ENCODE measurements around the gene SULT1C2.

The SULT1C2 gene

GRCh38 chr2:108260773-108261172 lies 27.9 kb upstream of the SULT1C2 start:
- DNase-seq, result no peak
- ChIA-PET CTCF (no interaction called here), POLR2A (no interaction called here)
- Histone ChIP-seq H3K9me3 (ENCODE audit: control extremely low read depth in 1 of 5, control insufficient read depth in 4 of 5, insufficient read depth in 2 of 5, low read depth in 1 of 5, low read length in 4 of 5) (peaks cover 0 to 1% (median 0%) of the 10 kb centered on the region in 5 experiments), H3K36me3 (ENCODE audit: control insufficient read depth in 4 of 4, insufficient read depth in 4 of 4, low read length in 3 of 4) (no peaks in the 10 kb centered on the region), H3K27me3 (replicated peaks in 2 of 5; ENCODE audit: control insufficient read depth in 4 of 5, insufficient read depth in 5 of 5, low read length in 4 of 5) (no peaks in the 10 kb centered on the region), H3K4me3 (ENCODE audit: control insufficient read depth in 1 of 7, extremely low read depth in 1 of 7, insufficient read depth in 4 of 7, low read depth in 2 of 7, low read length in 6 of 7) (no peak overlapping the region), H3K27ac (ENCODE audit: insufficient read depth in 1 of 2, low read depth in 1 of 2, low read length in 2 of 2, poor library complexity in 1 of 2, severe bottlenecking in 2 of 2) (no peak overlapping the region), H3K4me1 (ENCODE audit: control extremely low read depth in 1 of 4, control insufficient read depth in 4 of 4, insufficient read depth in 4 of 4, low read length in 3 of 4) (no peaks in the 10 kb centered on the region)
- no CpG with 5 or more reads among the region's 1 CpG for WGBS (ENCODE audit: insufficient coverage)

- ChIA-PET POLR2A (no interaction called here), CTCF (no interaction called here)
- no peaks in the 10 kb centered on the region for H3K27me3 ChIP-seq (replicated peaks in 2 of 5; ENCODE audit: control insufficient read depth in 4 of 5, insufficient read depth in 5 of 5, low read length in 4 of 5)
- peaks cover 0 to under 1% (median 0%) of the 10 kb centered on the region in 4 experiments for H3K4me1 ChIP-seq (ENCODE audit: control extremely low read depth in 1 of 4, control insufficient read depth in 4 of 4, insufficient read depth in 4 of 4, low read length in 3 of 4)
- H3K27ac ChIP-seq (ENCODE audit: insufficient read depth in 1 of 2, low read depth in 1 of 2, low read length in 2 of 2, poor library complexity in 1 of 2, severe bottlenecking in 2 of 2), result no peak overlapping the region
- 100% methylated on average over 1 of the region's 1 CpG for WGBS (ENCODE audit: insufficient coverage)
- peaks cover 0 to 1% (median 0%) of the 10 kb centered on the region in 5 experiments for H3K9me3 ChIP-seq (ENCODE audit: control extremely low read depth in 1 of 5, control insufficient read depth in 4 of 5, insufficient read depth in 2 of 5, low read depth in 1 of 5, low read length in 4 of 5)
- DNase-seq, result no peak
- H3K4me3 ChIP-seq (ENCODE audit: control insufficient read depth in 1 of 7, extremely low read depth in 1 of 7, insufficient read depth in 4 of 7, low read depth in 2 of 7, low read length in 6 of 7), result no peak overlapping the region
- H3K36me3 ChIP-seq (ENCODE audit: control insufficient read depth in 4 of 4, insufficient read depth in 4 of 4, low read length in 3 of 4), result no peaks in the 10 kb centered on the region
Measured at GRCh38 chr2:108262036-108262435, 26.7 kb upstream of the SULT1C2 start.

GRCh38 chr2:108263401-108263800 lies 25.3 kb upstream of the SULT1C2 start:
- no peak overlapping the region for H3K27ac ChIP-seq (ENCODE audit: insufficient read depth in 1 of 2, low read depth in 1 of 2, low read length in 2 of 2, poor library complexity in 1 of 2, severe bottlenecking in 2 of 2)
- H3K4me3 ChIP-seq (ENCODE audit: control insufficient read depth in 1 of 7, extremely low read depth in 1 of 7, insufficient read depth in 4 of 7, low read depth in 2 of 7, low read length in 6 of 7), result no peak overlapping the region
- no peaks in the 10 kb centered on the region for H3K27me3 ChIP-seq (replicated peaks in 2 of 5; ENCODE audit: control insufficient read depth in 4 of 5, insufficient read depth in 5 of 5, low read length in 4 of 5)
- DNase-seq, result no peak
- peaks cover 0 to 6% (median 0%) of the 10 kb centered on the region in 4 experiments for H3K4me1 ChIP-seq (ENCODE audit: control extremely low read depth in 1 of 4, control insufficient read depth in 4 of 4, insufficient read depth in 4 of 4, low read length in 3 of 4)
- peaks cover 0 to 1% (median 0%) of the 10 kb centered on the region in 5 experiments for H3K9me3 ChIP-seq (ENCODE audit: control extremely low read depth in 1 of 5, control insufficient read depth in 4 of 5, insufficient read depth in 2 of 5, low read depth in 1 of 5, low read length in 4 of 5)
- ChIA-PET POLR2A (no interaction called here), CTCF (no interaction called here)
- H3K36me3 ChIP-seq (ENCODE audit: control insufficient read depth in 4 of 4, insufficient read depth in 4 of 4, low read length in 3 of 4), result no peaks in the 10 kb centered on the region

- H3K9me3 ChIP-seq (ENCODE audit: control extremely low read depth in 1 of 5, control insufficient read depth in 4 of 5, insufficient read depth in 2 of 5, low read depth in 1 of 5, low read length in 4 of 5), result peaks cover 0 to 1% (median 0%) of the 10 kb centered on the region in 5 experiments
- no peak overlapping the region for H3K27ac ChIP-seq (ENCODE audit: insufficient read depth in 1 of 2, low read depth in 1 of 2, low read length in 2 of 2, poor library complexity in 1 of 2, severe bottlenecking in 2 of 2)
- no peaks in the 10 kb centered on the region for H3K36me3 ChIP-seq (ENCODE audit: control insufficient read depth in 4 of 4, insufficient read depth in 4 of 4, low read length in 3 of 4)
- POLR2A ChIA-PET, result no interaction called here
- CTCF ChIA-PET, result no interaction called here
- peaks cover 0 to 6% (median 0%) of the 10 kb centered on the region in 4 experiments for H3K4me1 ChIP-seq (ENCODE audit: control extremely low read depth in 1 of 4, control insufficient read depth in 4 of 4, insufficient read depth in 4 of 4, low read length in 3 of 4)
- no CpG with 5 or more reads among the region's 3 CpGs for WGBS (ENCODE audit: insufficient coverage)
- DNase-seq, result no peak
- no peaks in the 10 kb centered on the region for H3K27me3 ChIP-seq (replicated peaks in 2 of 5; ENCODE audit: control insufficient read depth in 4 of 5, insufficient read depth in 5 of 5, low read length in 4 of 5)
- H3K4me3 ChIP-seq (ENCODE audit: control insufficient read depth in 1 of 7, extremely low read depth in 1 of 7, insufficient read depth in 4 of 7, low read depth in 2 of 7, low read length in 6 of 7), result no peak overlapping the region
Measured at GRCh38 chr2:108266218-108266617, 22.5 kb upstream of the SULT1C2 start.

DNA sequence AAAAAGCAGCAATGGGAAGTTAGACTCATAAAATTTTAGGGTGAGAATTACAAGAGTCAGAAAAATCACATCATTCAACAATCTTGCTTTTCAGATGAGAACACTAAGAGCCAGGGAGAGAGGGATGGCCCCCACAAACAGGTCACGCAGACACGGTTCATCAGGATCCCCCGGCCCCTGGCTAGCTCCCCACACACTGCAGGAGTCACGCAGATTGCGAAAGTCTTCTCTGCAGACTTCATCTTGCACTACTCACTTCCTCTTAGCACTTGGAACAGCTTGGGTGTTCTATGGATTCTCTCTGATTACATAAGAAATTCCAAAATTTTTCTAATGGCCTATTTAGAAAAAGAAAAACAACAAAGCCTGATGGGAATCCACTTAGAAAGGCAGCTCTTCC lies 21.6 kb upstream of the SULT1C2 start:
- Histone ChIP-seq H3K27ac (ENCODE audit: insufficient read depth in 1 of 2, low read depth in 1 of 2, low read length in 2 of 2, poor library complexity in 1 of 2, severe bottlenecking in 2 of 2) (no peak overlapping the region), H3K27me3 (replicated peaks in 2 of 5; ENCODE audit: control insufficient read depth in 4 of 5, insufficient read depth in 5 of 5, low read length in 4 of 5) (no peaks in the 10 kb centered on the region), H3K4me1 (ENCODE audit: control extremely low read depth in 1 of 4, control insufficient read depth in 4 of 4, insufficient read depth in 4 of 4, low read length in 3 of 4) (peaks cover 0 to 6% (median 0%) of the 10 kb centered on the region in 4 experiments), H3K9me3 (ENCODE audit: control extremely low read depth in 1 of 5, control insufficient read depth in 4 of 5, insufficient read depth in 2 of 5, low read depth in 1 of 5, low read length in 4 of 5) (peaks cover 0 to 1% (median 0%) of the 10 kb centered on the region in 5 experiments), H3K36me3 (ENCODE audit: control insufficient read depth in 4 of 4, insufficient read depth in 4 of 4, low read length in 3 of 4) (no peaks in the 10 kb centered on the region), H3K4me3 (ENCODE audit: control insufficient read depth in 1 of 7, extremely low read depth in 1 of 7, insufficient read depth in 4 of 7, low read depth in 2 of 7, low read length in 6 of 7) (no peak overlapping the region)
- POLR2A ChIA-PET, result no interaction called here
- 47% methylated on average over 3 of the region's 5 CpGs for WGBS (ENCODE audit: insufficient coverage)
- CTCF ChIA-PET, result no interaction called here
- peak in 2 of 3 donors; percentile 33 to 34 for DNase-seq

DNA sequence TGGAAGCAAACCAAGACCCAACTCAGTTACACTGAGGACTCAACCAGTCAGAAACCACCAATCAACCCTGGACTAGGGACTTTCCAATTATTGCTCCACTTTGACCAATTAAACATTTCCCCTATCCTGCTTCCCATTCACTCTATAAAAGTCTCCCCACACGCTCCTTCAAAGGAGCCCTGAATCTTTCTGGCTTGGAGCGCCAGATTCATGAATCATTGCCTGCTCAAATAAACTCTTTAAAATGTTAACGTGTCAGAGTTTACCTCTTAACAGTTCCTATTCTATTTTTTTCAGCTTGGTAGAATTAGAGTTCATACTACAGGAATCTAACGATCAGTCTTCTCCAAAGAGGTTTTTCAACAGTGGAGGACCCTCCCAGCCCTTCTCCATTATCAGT lies 20.7 kb upstream of the SULT1C2 start:
- WGBS (ENCODE audit: insufficient coverage), result 100% methylated on average over 1 of the region's 4 CpGs
- H3K4me3 ChIP-seq (ENCODE audit: control insufficient read depth in 1 of 7, extremely low read depth in 1 of 7, insufficient read depth in 4 of 7, low read depth in 2 of 7, low read length in 6 of 7), result no peak overlapping the region
- H3K9me3 ChIP-seq (ENCODE audit: control extremely low read depth in 1 of 5, control insufficient read depth in 4 of 5, insufficient read depth in 2 of 5, low read depth in 1 of 5, low read length in 4 of 5), result no peaks in the 10 kb centered on the region
- no peak overlapping the region for H3K27ac ChIP-seq (ENCODE audit: insufficient read depth in 1 of 2, low read depth in 1 of 2, low read length in 2 of 2, poor library complexity in 1 of 2, severe bottlenecking in 2 of 2)
- POLR2A ChIA-PET, result no interaction called here
- H3K4me1 ChIP-seq (ENCODE audit: control extremely low read depth in 1 of 4, control insufficient read depth in 4 of 4, insufficient read depth in 4 of 4, low read length in 3 of 4), result peaks cover 0 to 6% (median 0%) of the 10 kb centered on the region in 4 experiments
- H3K36me3 ChIP-seq (ENCODE audit: control insufficient read depth in 4 of 4, insufficient read depth in 4 of 4, low read length in 3 of 4), result no peaks in the 10 kb centered on the region
- DNase-seq, result no peak
- no peaks in the 10 kb centered on the region for H3K27me3 ChIP-seq (replicated peaks in 2 of 5; ENCODE audit: control insufficient read depth in 4 of 5, insufficient read depth in 5 of 5, low read length in 4 of 5)
- CTCF ChIA-PET, result no interaction called here

- Histone ChIP-seq H3K9me3 (ENCODE audit: control extremely low read depth in 1 of 5, control insufficient read depth in 4 of 5, insufficient read depth in 2 of 5, low read depth in 1 of 5, low read length in 4 of 5) (no peaks in the 10 kb centered on the region), H3K27me3 (replicated peaks in 2 of 5; ENCODE audit: control insufficient read depth in 4 of 5, insufficient read depth in 5 of 5, low read length in 4 of 5) (no peaks in the 10 kb centered on the region), H3K4me3 (ENCODE audit: control insufficient read depth in 1 of 7, extremely low read depth in 1 of 7, insufficient read depth in 4 of 7, low read depth in 2 of 7, low read length in 6 of 7) (no peak overlapping the region), H3K4me1 (ENCODE audit: control extremely low read depth in 1 of 4, control insufficient read depth in 4 of 4, insufficient read depth in 4 of 4, low read length in 3 of 4) (peaks cover 0 to 6% (median 0%) of the 10 kb centered on the region in 4 experiments), H3K27ac (ENCODE audit: insufficient read depth in 1 of 2, low read depth in 1 of 2, low read length in 2 of 2, poor library complexity in 1 of 2, severe bottlenecking in 2 of 2) (no peak overlapping the region), H3K36me3 (ENCODE audit: control insufficient read depth in 4 of 4, insufficient read depth in 4 of 4, low read length in 3 of 4) (no peaks in the 10 kb centered on the region)
- 77% methylated on average over 3 of the region's 3 CpGs for WGBS (ENCODE audit: insufficient coverage)
- ChIA-PET CTCF (no interaction called here), POLR2A (no interaction called here)
- no peak for DNase-seq
Measured at GRCh38 chr2:108270346-108270745, 18.3 kb upstream of the SULT1C2 start.
